Mesothelial cell of epicardium (in vitro differentiated cells): ENCODE measurements around the gene TIGD4. TPM values are rescaled to one million over a fixed set of nuclear protein-coding genes. Genes with fewer than 3 reads are reported as not detected.

Experiments
- DNase-seq, 2 experiments: peaks; one replicate each; pipeline ENCODE4 v3.0.0; 2021; ENCODE audit warnings: low spot score in 2 of 2; ENCODE audit not compliant: unreplicated experiment in 2 of 2
- H3K27ac Mint-ChIP-seq: 2 replicates; pipeline ENCODE4 v1.8.0; 2021; ENCODE audit warnings: mixed read lengths
- H3K27me3 Mint-ChIP-seq: 2 replicates; pipeline ENCODE4 v1.8.0; 2021; ENCODE audit warnings: low read depth, mixed read lengths
- H3K36me3 Mint-ChIP-seq: 2 replicates; pipeline ENCODE4 v1.8.0; 2021; ENCODE audit warnings: mixed read lengths
- H3K4me1 Mint-ChIP-seq: 2 replicates; pipeline ENCODE4 v1.8.0; 2021; ENCODE audit warnings: mixed read lengths
- H3K4me3 Mint-ChIP-seq: 2 replicates; pipeline ENCODE4 v1.8.0; 2021; ENCODE audit warnings: mild to moderate bottlenecking, moderate library complexity, mixed read lengths
- H3K9me3 Mint-ChIP-seq: 2 replicates; pipeline ENCODE4 v1.8.0; 2021; ENCODE audit warnings: mixed read lengths
- CTCF ChIP-seq: fragments of 200-600 bp; sonication (generic); IDR thresholded peaks from one replicate; pipeline ENCODE4 v1.5.0; 2021; ENCODE audit warnings: antibody characterized with exemption; ENCODE audit not compliant: unreplicated experiment
- total RNA-seq: library from RNA; stranded (reverse); gene quantifications from 3 replicates; pipeline ENCODE4 v1.2.1, GENCODE V29; 2021

The TIGD4 gene
- total RNA-seq, 1 donor from 2014 or later = 0.65 TPM

- DNase-seq = no peak
- TF ChIP-seq CTCF = no peak
- H3K4me3 Mint-ChIP-seq = no peak overlapping the region
- H3K9me3 Mint-ChIP-seq = no peaks in the 10 kb centered on the region
- H3K4me1 Mint-ChIP-seq = peaks cover 2% of the 10 kb centered on the region
- H3K27me3 Mint-ChIP-seq = peaks cover 9% of the 10 kb centered on the region
- H3K36me3 Mint-ChIP-seq = no peaks in the 10 kb centered on the region
- no peak overlapping the region for H3K27ac Mint-ChIP-seq
Measured at GRCh38 chr4:152731997-152732396, 47.5 kb downstream of the TIGD4 start.

- H3K4me3 Mint-ChIP-seq = no peak overlapping the region
- no peak for TF ChIP-seq CTCF
- no peaks in the 10 kb centered on the region for H3K36me3 Mint-ChIP-seq
- H3K4me1 Mint-ChIP-seq = no peaks in the 10 kb centered on the region
- peaks cover 7% of the 10 kb centered on the region for H3K27me3 Mint-ChIP-seq
- H3K27ac Mint-ChIP-seq = no peak overlapping the region
- no peaks in the 10 kb centered on the region for H3K9me3 Mint-ChIP-seq
- no peak for DNase-seq
Measured at GRCh38 chr4:152729466-152729865, 50.1 kb downstream of the TIGD4 start.

GRCh38 chr4:152728343-152728742 lies 51.2 kb downstream of the TIGD4 start:
- no peaks in the 10 kb centered on the region for H3K9me3 Mint-ChIP-seq
- no peak for DNase-seq
- no peaks in the 10 kb centered on the region for H3K36me3 Mint-ChIP-seq
- no peak overlapping the region for H3K4me3 Mint-ChIP-seq
- TF ChIP-seq CTCF = no peak
- peaks cover 7% of the 10 kb centered on the region for H3K27me3 Mint-ChIP-seq
- H3K4me1 Mint-ChIP-seq = no peaks in the 10 kb centered on the region
- H3K27ac Mint-ChIP-seq = no peak overlapping the region

- Mint-ChIP-seq H3K27me3 (peaks cover 7% of the 10 kb centered on the region), H3K9me3 (no peaks in the 10 kb centered on the region), H3K4me1 (no peaks in the 10 kb centered on the region), H3K4me3 (no peak overlapping the region), H3K27ac (no peak overlapping the region), H3K36me3 (no peaks in the 10 kb centered on the region)
- DNase-seq = no peak
- no peak for TF ChIP-seq CTCF
Measured at GRCh38 chr4:152727784-152728183, 51.7 kb downstream of the TIGD4 start.

- H3K27me3 Mint-ChIP-seq = peaks cover 7% of the 10 kb centered on the region
- no peak for TF ChIP-seq CTCF
- H3K27ac Mint-ChIP-seq = no peak overlapping the region
- no peak overlapping the region for H3K4me3 Mint-ChIP-seq
- no peaks in the 10 kb centered on the region for H3K9me3 Mint-ChIP-seq
- no peaks in the 10 kb centered on the region for H3K36me3 Mint-ChIP-seq
- no peaks in the 10 kb centered on the region for H3K4me1 Mint-ChIP-seq
- no peak for DNase-seq
Measured at GRCh38 chr4:152724494-152724893, 55.0 kb downstream of the TIGD4 start.

- Mint-ChIP-seq H3K36me3 (no peaks in the 10 kb centered on the region), H3K4me3 (no peak overlapping the region), H3K9me3 (no peaks in the 10 kb centered on the region), H3K4me1 (no peaks in the 10 kb centered on the region), H3K27me3 (peaks cover 7% of the 10 kb centered on the region), H3K27ac (no peak overlapping the region)
- DNase-seq = no peak
- no peak for TF ChIP-seq CTCF
Measured at GRCh38 chr4:152723236-152723635, 56.3 kb downstream of the TIGD4 start.
